DND-41 (cell line): Measurements from ENCODE around the gene GRPEL1.

ENCODE experiments used
- EZH2 ChIP-seq: IDR thresholded peaks from 3 replicates; pipeline ENCODE4 v1.6.1; 2012; ENCODE audit warnings: borderline replicate concordance, low read depth, mild to moderate bottlenecking, moderate library complexity, low read length, inconsistent platforms; ENCODE audit not compliant: severe bottlenecking
- TF ChIP-seq, protein P1 (sequence below): IDR thresholded peaks from 2 replicates; pipeline ENCODE4 v1.5.1; 2012; ENCODE audit warnings: borderline replicate concordance, low read length, moderate library complexity, mild to moderate bottlenecking; ENCODE audit not compliant: poor library complexity, severe bottlenecking; ENCODE audit errors: extremely low read depth

GRCh38 chr4:7076696-7077082 is 8.8 kb upstream of the GRPEL1 start:
- TF ChIP-seq, protein P1, sequence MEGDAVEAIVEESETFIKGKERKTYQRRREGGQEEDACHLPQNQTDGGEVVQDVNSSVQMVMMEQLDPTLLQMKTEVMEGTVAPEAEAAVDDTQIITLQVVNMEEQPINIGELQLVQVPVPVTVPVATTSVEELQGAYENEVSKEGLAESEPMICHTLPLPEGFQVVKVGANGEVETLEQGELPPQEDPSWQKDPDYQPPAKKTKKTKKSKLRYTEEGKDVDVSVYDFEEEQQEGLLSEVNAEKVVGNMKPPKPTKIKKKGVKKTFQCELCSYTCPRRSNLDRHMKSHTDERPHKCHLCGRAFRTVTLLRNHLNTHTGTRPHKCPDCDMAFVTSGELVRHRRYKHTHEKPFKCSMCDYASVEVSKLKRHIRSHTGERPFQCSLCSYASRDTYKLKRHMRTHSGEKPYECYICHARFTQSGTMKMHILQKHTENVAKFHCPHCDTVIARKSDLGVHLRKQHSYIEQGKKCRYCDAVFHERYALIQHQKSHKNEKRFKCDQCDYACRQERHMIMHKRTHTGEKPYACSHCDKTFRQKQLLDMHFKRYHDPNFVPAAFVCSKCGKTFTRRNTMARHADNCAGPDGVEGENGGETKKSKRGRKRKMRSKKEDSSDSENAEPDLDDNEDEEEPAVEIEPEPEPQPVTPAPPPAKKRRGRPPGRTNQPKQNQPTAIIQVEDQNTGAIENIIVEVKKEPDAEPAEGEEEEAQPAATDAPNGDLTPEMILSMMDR, result no peak
- TF ChIP-seq EZH2, result no peak
